ENCODE data around the gene B3GALT5. TPM values are rescaled to one million over a fixed set of nuclear protein-coding genes. Genes with fewer than 3 reads are reported as not detected.
A peak's percentile ranks its signal among the peaks of the same experiment; 100 is the strongest.

Gene B3GALT5
- polyA plus RNA-seq, 3 donors, result not detected

GRCh38 chr21:39613041-39613934 is 548 bp downstream of the B3GALT5 start:
- no peak for DNase-seq
- H3K27me3 ChIP-seq (ENCODE audit: control insufficient read depth in 2 of 2, insufficient read depth in 2 of 2, low read length in 2 of 2), result peaks cover 30 to 46% of the 10 kb centered on the region in 2 donors

More at GRCh38 chr21:39613041-39613934, 548 bp downstream of the B3GALT5 start:
- intact Hi-C loops (cut with micrococcal nuclease), result no loop called here
- peaks cover 3% of the 10 kb centered on the region for H3K4me1 Mint-ChIP-seq
- Histone ChIP-seq H3K4me2 (replicated peaks; ENCODE audit: extremely low read depth, low read length, poor library complexity, severe bottlenecking) (no peak overlapping the region), H3K36me3 (replicated peaks in 1 of 2; ENCODE audit: control insufficient read depth in 1 of 2, insufficient read depth in 2 of 2, low read length in 2 of 2) (no peaks in the 10 kb centered on the region), H3K9ac (ENCODE audit: insufficient read depth, low read length, poor library complexity, severe bottlenecking) (no peak overlapping the region), H3K27ac (ENCODE audit: low read depth in 1 of 2, low read length in 2 of 2) (no peak overlapping the region), H4K20me1 (ENCODE audit: insufficient read depth, low read length) (no peaks in the 10 kb centered on the region), H3K9me3 (replicated peaks in 1 of 2; ENCODE audit: control insufficient read depth in 1 of 2, insufficient read depth in 1 of 2, low read length in 2 of 2) (peaks cover 2 to 10% of the 10 kb centered on the region in 2 donors), H3K4me1 (ENCODE audit: control insufficient read depth in 1 of 2, insufficient read depth in 2 of 2, low read length in 2 of 2) (no peaks in the 10 kb centered on the region), H2AFZ (ENCODE audit: insufficient read depth, low read depth, low read length, poor library complexity, severe bottlenecking) (no peak overlapping the region), H3K79me2 (ENCODE audit: insufficient read depth, low read length) (no peaks in the 10 kb centered on the region), H3K4me3 (replicated peaks in 1 of 3; ENCODE audit: low read depth in 2 of 3, low read length in 3 of 3) (no peak overlapping the region)
- peaks cover 42 to 62% (median 49%) of the 10 kb centered on the region in 3 donors for H3K27me3 Mint-ChIP-seq (ENCODE audit: low read depth in 3 of 3)
- TF ChIP-seq CTCF (IDR thresholded peaks at IDR 0.05), result no peak
- peaks cover 0 to 3% of the 10 kb centered on the region in 2 donors for H3K36me3 Mint-ChIP-seq
- 1% methylated on average over 11 of the region's 47 CpGs for WGBS (ENCODE audit: insufficient coverage)
- peaks cover 0 to 14% (median 0%) of the 10 kb centered on the region in 7 donors for H3K9me3 Mint-ChIP-seq
- no peak overlapping the region for H3K27ac Mint-ChIP-seq
- peak overlapping the region in 1 of 2 donors; percentile 81 for H3K4me3 Mint-ChIP-seq
